H1 (cell line): ENCODE data around the gene TBC1D2.

Source experiments
- EP300 ChIP-seq, 2 experiments: IDR thresholded peaks; 1 replicate in 1 of 2; 2 replicates in 1 of 2; pipeline ENCODE4 v1.6.1; 2011 to 2012; ENCODE audit warnings: low read depth in 2 of 2, low read length in 2 of 2, mild to moderate bottlenecking in 2 of 2, borderline replicate concordance in 1 of 2, inconsistent platforms in 1 of 2, moderate library complexity in 1 of 2
- EZH2 ChIP-seq: fragments of 200-600 bp; sonication (generic); IDR thresholded peaks from 2 replicates; pipeline ENCODE4 v1.7.1; 2012; ENCODE audit warnings: low read depth, mild to moderate bottlenecking, moderate library complexity, low read length, inconsistent platforms; ENCODE audit not compliant: severe bottlenecking
- GTF2F1 ChIP-seq: IDR thresholded peaks from 2 replicates; pipeline ENCODE4 v1.6.1; 2012; ENCODE audit warnings: low read depth, low read length, improper control_type of control experiment, borderline replicate concordance
- POLR2A ChIP-seq, 2 experiments: IDR thresholded peaks; 1 replicate in 1 of 2; 2 replicates in 1 of 2; pipeline ENCODE4 v1.6.1; 2011; ENCODE audit warnings: low read depth in 2 of 2, low read length in 2 of 2, mild to moderate bottlenecking in 2 of 2; ENCODE audit errors: control extremely low read depth in 1 of 2
- YY1 ChIP-seq: IDR thresholded peaks from 2 replicates; pipeline ENCODE4 v1.6.1; 2011; ENCODE audit warnings: low read depth, mild to moderate bottlenecking, low read length
- TF ChIP-seq, protein P1 (sequence below), 3 experiments: IDR thresholded peaks; 1 replicate in 2 of 3; 2 replicates in 1 of 3; pipeline versions ENCODE4 v1.5.1 to v1.6.1; 2011; ENCODE audit warnings: low read length in 3 of 3, mild to moderate bottlenecking in 3 of 3, inconsistent platforms in 2 of 3, low read depth in 1 of 3, moderate library complexity in 1 of 3; ENCODE audit not compliant: insufficient read depth in 1 of 3; ENCODE audit errors: control extremely low read depth in 1 of 3

GRCh38 chr9:98193336-98193944 is 62.0 kb downstream of the TBC1D2 start:
- TF ChIP-seq EZH2: no peak
- no peak for TF ChIP-seq EP300 (IDR thresholded peaks at IDR 0.05; ENCODE audit: borderline replicate concordance in 1 of 2, low read depth in 2 of 2, low read length in 2 of 2)
- no peak for TF ChIP-seq YY1
- TF ChIP-seq, protein P1, sequence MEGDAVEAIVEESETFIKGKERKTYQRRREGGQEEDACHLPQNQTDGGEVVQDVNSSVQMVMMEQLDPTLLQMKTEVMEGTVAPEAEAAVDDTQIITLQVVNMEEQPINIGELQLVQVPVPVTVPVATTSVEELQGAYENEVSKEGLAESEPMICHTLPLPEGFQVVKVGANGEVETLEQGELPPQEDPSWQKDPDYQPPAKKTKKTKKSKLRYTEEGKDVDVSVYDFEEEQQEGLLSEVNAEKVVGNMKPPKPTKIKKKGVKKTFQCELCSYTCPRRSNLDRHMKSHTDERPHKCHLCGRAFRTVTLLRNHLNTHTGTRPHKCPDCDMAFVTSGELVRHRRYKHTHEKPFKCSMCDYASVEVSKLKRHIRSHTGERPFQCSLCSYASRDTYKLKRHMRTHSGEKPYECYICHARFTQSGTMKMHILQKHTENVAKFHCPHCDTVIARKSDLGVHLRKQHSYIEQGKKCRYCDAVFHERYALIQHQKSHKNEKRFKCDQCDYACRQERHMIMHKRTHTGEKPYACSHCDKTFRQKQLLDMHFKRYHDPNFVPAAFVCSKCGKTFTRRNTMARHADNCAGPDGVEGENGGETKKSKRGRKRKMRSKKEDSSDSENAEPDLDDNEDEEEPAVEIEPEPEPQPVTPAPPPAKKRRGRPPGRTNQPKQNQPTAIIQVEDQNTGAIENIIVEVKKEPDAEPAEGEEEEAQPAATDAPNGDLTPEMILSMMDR (IDR thresholded peaks at IDR 0.05; ENCODE audit: control extremely low read depth in 1 of 3, insufficient read depth in 1 of 3, low read depth in 1 of 3, low read length in 3 of 3): no peak
- TF ChIP-seq POLR2A (IDR thresholded peaks at IDR 0.05; ENCODE audit: control extremely low read depth in 1 of 2, low read depth in 2 of 2, low read length in 2 of 2): no peak
- TF ChIP-seq GTF2F1: no peak
